HepG2 (cell line): ENCODE measurements around the gene C16orf54. TPM values are rescaled to one million over a fixed set of nuclear protein-coding genes. Genes with fewer than 3 reads are reported as not detected.
"Not testable (repeated sequence)": the region's sequence is repeated elsewhere in the genome, so short reads cannot be mapped to it uniquely, and the experiment has no call there.

Experiments used
- ATAC-seq: fragments of 200-7000 bp; cut with Tn5 transposase; 3 replicates; pipeline ENCODE4 v1.9.1; 2020; ENCODE audit warnings: mild to moderate bottlenecking, moderate library complexity
- BruUV-seq: library from RNA; stranded (reverse); fragments of 400-500 nt; replicated peaks from 2 replicates; lab custom pipeline; 2021; lab: Mats Ljungman, UMichigan
- CTCF ChIA-PET: fragments of 300-600 bp; formaldehyde crosslinking; extraction: SDS; loops from one replicate; lab custom pipeline; 2021; ENCODE audit warnings: low total read pairs, inconsistent platforms, low intra/inter-chr PET ratio; lab: Yijun Ruan, JAX
- POLR2A ChIA-PET: fragments of 350-600 bp; sonication (Branson Sonifier 250); formaldehyde crosslinking; loops from one replicate; lab custom pipeline; 2020; ENCODE audit warnings: antibody characterized with exemption, inconsistent platforms; lab: Yijun Ruan, JAX
- DNase-seq: peaks from one replicate; pipeline ENCODE4 v3.0.0-alpha.2; 2015; ENCODE audit warnings: low spot score
- FAIRE-seq: peaks from 3 replicates; lab custom pipeline; 2011; peaks lifted over from hg19 to GRCh38; lab: Jason Lieb, UNC
- H2AFZ ChIP-seq: one replicate; pipeline ENCODE4 v1.6.1; 2011; ENCODE audit warnings: low read length, inconsistent platforms
- H3K27ac ChIP-seq: fragments of 300-600 bp; 3 replicates; pipeline ENCODE4 v1.8.0; 2011; ENCODE audit warnings: mixed run types, mild to moderate bottlenecking, mixed read lengths, low read length, inconsistent platforms; ENCODE audit not compliant: insufficient read depth; ENCODE audit errors: extremely low read length
- H3K27me3 ChIP-seq, 2 experiments: fragments of 200-600 bp in 1 of 2; 2 replicates in 1 of 2; 3 replicates in 1 of 2; pipeline versions ENCODE4 v1.6.0 to v1.8.0; 2011; ENCODE audit warnings: low read length in 2 of 2, mild to moderate bottlenecking in 2 of 2, moderate library complexity in 2 of 2, inconsistent platforms in 1 of 2; ENCODE audit not compliant: insufficient read depth in 2 of 2, control insufficient read depth in 1 of 2
- H3K36me3 ChIP-seq, 2 experiments: fragments of 200-600 bp in 1 of 2; replicated peaks in 1 of 2; 2 replicates in 1 of 2; 3 replicates in 1 of 2; pipeline versions ENCODE4 v1.5.1 to v1.8.0; 2011; ENCODE audit warnings: low read length in 2 of 2, inconsistent platforms in 1 of 2; ENCODE audit not compliant: insufficient read depth in 2 of 2, control insufficient read depth in 1 of 2
- H3K4me1 ChIP-seq: 2 replicates; pipeline ENCODE4 v1.5.1; 2012; ENCODE audit warnings: low read length, inconsistent platforms; ENCODE audit not compliant: insufficient read depth
- H3K4me2 ChIP-seq: 2 replicates; pipeline ENCODE4 v1.6.0; 2011; ENCODE audit warnings: low read depth, low read length, inconsistent platforms
- H3K4me3 ChIP-seq, 3 experiments: fragments of 200-600 bp in 1 of 3; sonication (generic), shearing (Covaris generic) in 1 of 3; replicated peaks in 1 of 3; 2 replicates each; pipeline ENCODE4 v1.5.1; 2011 to 2016; ENCODE audit warnings: low read length in 3 of 3, inconsistent platforms in 2 of 3, low read depth in 2 of 3, mild to moderate bottlenecking in 2 of 3, control low read depth in 1 of 3, mixed read lengths in 1 of 3; ENCODE audit not compliant: insufficient read depth in 1 of 3
- H3K79me2 ChIP-seq: one replicate; pipeline ENCODE4 v1.6.1; 2011; ENCODE audit warnings: low read length, inconsistent platforms; ENCODE audit not compliant: insufficient read depth
- H3K9ac ChIP-seq: 2 replicates; pipeline ENCODE4 v1.6.0; 2011; ENCODE audit warnings: mild to moderate bottlenecking, low read depth, low read length, inconsistent platforms; ENCODE audit not compliant: insufficient read depth
- H3K9me3 ChIP-seq: 2 replicates; pipeline ENCODE4 v1.5.1; 2012; ENCODE audit warnings: mild to moderate bottlenecking, low read length
- H4K20me1 ChIP-seq: 2 replicates; pipeline ENCODE4 v1.6.0; 2011; ENCODE audit warnings: inconsistent platforms, mild to moderate bottlenecking, low read length, moderate library complexity; ENCODE audit not compliant: insufficient read depth
- BRF2 ChIP-seq: sonication (generic); formaldehyde crosslinking; IDR thresholded peaks from 2 replicates; pipeline ENCODE4 v1.8.1; 2022; ENCODE audit warnings: mild to moderate bottlenecking, missing genetic modification reagents
- CREBL2 ChIP-seq: sonication (generic); formaldehyde crosslinking; IDR thresholded peaks from 2 replicates; pipeline ENCODE4 v1.8.1; 2023; ENCODE audit warnings: missing genetic modification reagents, mild to moderate bottlenecking, borderline replicate concordance
- SMYD3 ChIP-seq: sonication (generic); formaldehyde crosslinking; IDR thresholded peaks from 2 replicates; pipeline ENCODE4 v1.8.1; 2023; ENCODE audit warnings: mild to moderate bottlenecking, missing genetic modification reagents
- WIZ ChIP-seq: sonication (generic); formaldehyde crosslinking; IDR thresholded peaks from 2 replicates; pipeline ENCODE4 v1.5.1; 2020; ENCODE audit warnings: mild to moderate bottlenecking, missing genetic modification reagents
- XRCC5 ChIP-seq: fragments of 200-400 bp; formaldehyde crosslinking; optimal IDR thresholded peaks from 2 replicates; pipeline ENCODE3; 2017; ENCODE audit warnings: mild to moderate bottlenecking, low read length
- ZFP41 ChIP-seq: sonication (generic); formaldehyde crosslinking; IDR thresholded peaks from 2 replicates; pipeline ENCODE4 v1.4.0; 2020; ENCODE audit warnings: mild to moderate bottlenecking, missing genetic modification reagents, borderline replicate concordance
- ZNF235 ChIP-seq: sonication (generic); formaldehyde crosslinking; IDR thresholded peaks from 2 replicates; pipeline ENCODE4 v1.8.1; 2023; ENCODE audit warnings: mild to moderate bottlenecking, missing genetic modification reagents, borderline replicate concordance
- ZNF552 ChIP-seq: sonication (generic); formaldehyde crosslinking; IDR thresholded peaks from 2 replicates; pipeline ENCODE4 v1.9.0; 2022; ENCODE audit warnings: missing genetic modification reagents, mild to moderate bottlenecking, borderline replicate concordance
- WGBS: methylation state at CpG from one replicate; pipeline ENCODE4 v1.1.6; 2017; ENCODE audit warnings: low lambda C conversion rate; 5-methylcytosine and 5-hydroxymethylcytosine counted together
- in situ Hi-C: cut with HindIII; loops from 2 replicates; pipeline ENCODE4 v1.10.0; 2017; ENCODE audit warnings: low pct_unique_long_range_greater_than_20kb; ENCODE audit not compliant: extremely low pct_ligation_motif_present
- intact Hi-C: fragments of 100-400 bp; cut with micrococcal nuclease; formaldehyde crosslinking; loops from one replicate; pipeline ENCODE4 v1.10.0; 2022; ENCODE audit not compliant: unreplicated experiment
- polyA plus RNA-seq, 8 experiments: library from polyadenylated mRNA; depleted of rRNA in 3 of 8; stranded (reverse) in 7 of 8; unstranded in 1 of 8; fragments of >200 nt; fragmentation: Illumina TruSeq in 4 of 8; extraction: Trizol in 4 of 8; gene quantifications; 2 replicates each; pipeline versions ENCODE4 v1.2.1 to v1.2.3, GENCODE V29; 2011 to 2016; ENCODE audit warnings: low read depth in 4 of 8, missing spikeins in 1 of 8, mixed read lengths in 1 of 8; ENCODE audit not compliant: insufficient read depth in 1 of 8
- total RNA-seq, 5 experiments: library from RNA; depleted of rRNA; stranded (reverse); fragments of >200 nt; fragmentation: Illumina TruSeq; extraction: Trizol; gene quantifications; 2 replicates each; pipeline ENCODE4 v1.2.3, GENCODE V29; 2016; ENCODE audit warnings: low read depth in 1 of 5

C16orf54 gene
- total and polyA plus RNA-seq, 2 of the 13 experiments (the other 11 are each of a cell fraction or from before 2014, with no cell fraction given): not detected

- H3K36me3 ChIP-seq, intact Hi-C loops, in situ Hi-C loops: not testable (repeated sequence)
These were observed 36.1 kb downstream of the C16orf54 start for GRCh38 chr16:29709657-29710056.

GRCh38 chr16:29708917-29709600 lies 36.7 kb downstream of the C16orf54 start:
- in situ Hi-C loops: no loop called here
- BruUV-seq: no TSS peak
- no peak overlapping the region for H2AFZ ChIP-seq
- no peaks in the 10 kb centered on the region for H3K79me2 ChIP-seq
- no peak for FAIRE-seq
- CTCF ChIA-PET: no interaction called here
- no peaks in the 10 kb centered on the region for H3K36me3 ChIP-seq
- H3K9me3 ChIP-seq: no peaks in the 10 kb centered on the region
- H3K4me3 ChIP-seq: no peak overlapping the region
- intact Hi-C loops: no loop called here
- ATAC-seq: no peak
- H3K4me1 ChIP-seq: peaks cover 32% of the 10 kb centered on the region
- WGBS: 60% methylated on average over 16 of the region's 16 CpGs
- no peak overlapping the region for H3K9ac ChIP-seq
- no peak overlapping the region for H3K4me2 ChIP-seq
- POLR2A ChIA-PET: no interaction called here
- DNase-seq: no peak
- H3K27me3 ChIP-seq: peaks cover 0 to 3% of the 10 kb centered on the region in 2 experiments; a peak in 2 of 5 replicates
- H3K27ac ChIP-seq: no peak overlapping the region
- H4K20me1 ChIP-seq: no peaks in the 10 kb centered on the region
- TF ChIP-seq BRF2 (CRISPR knock-in tag) (no peak), CREBL2 (CRISPR knock-in tag) (no peak), ZNF235 (CRISPR knock-in tag) (no peak), SMYD3 (CRISPR knock-in tag) (no peak), XRCC5 (no peak), WIZ (CRISPR knock-in tag) (no peak), ZFP41 (CRISPR knock-in tag) (no peak), ZNF552 (no peak)

More at GRCh38 chr16:29709657-29710056, 36.1 kb downstream of the C16orf54 start:
- H3K79me2 ChIP-seq, ATAC-seq, H3K4me2 ChIP-seq, H3K4me3 ChIP-seq, H4K20me1 ChIP-seq, H3K9ac ChIP-seq, H2AFZ ChIP-seq, H3K27ac ChIP-seq, H3K27me3 ChIP-seq, DNase-seq, BruUV-seq, FAIRE-seq, H3K9me3 ChIP-seq: not testable (repeated sequence)
- WGBS: 44% methylated on average over 6 of the region's 6 CpGs
- H3K4me1 ChIP-seq: peaks cover 32% of the 10 kb centered on the region
- POLR2A ChIA-PET: interaction anchor here (1.1 kb wide), 1 partner anchor 9 kb away, joined by 7 read pairs; no protein-coding TSS in a partner anchor
- CTCF ChIA-PET: interaction anchor here (1.4 to 1.8 kb wide), 2 partner anchors 9 to 18 kb away, joined by 3 to 9 read pairs; no protein-coding TSS in a partner anchor

- H2AFZ ChIP-seq, FAIRE-seq, H3K79me2 ChIP-seq, H4K20me1 ChIP-seq, CTCF ChIA-PET, DNase-seq, H3K27me3 ChIP-seq, intact Hi-C loops, in situ Hi-C loops, H3K9ac ChIP-seq, H3K9me3 ChIP-seq, POLR2A ChIA-PET, BruUV-seq, H3K27ac ChIP-seq, H3K36me3 ChIP-seq, H3K4me2 ChIP-seq, ATAC-seq, H3K4me3 ChIP-seq: not testable (repeated sequence)
- peaks cover 28% of the 10 kb centered on the region for H3K4me1 ChIP-seq
- 73% methylated on average over 1 of the region's 1 CpG for WGBS
These were observed 38.6 kb downstream of the C16orf54 start for GRCh38 chr16:29707160-29707559.
